ENCODE results near the gene CTSF.
"Not testable (repeated sequence)": the region's sequence is repeated elsewhere in the genome, so short reads cannot be mapped to it uniquely, and the experiment has no call there.

The CTSF gene

GRCh38 chr11:66589315-66589714, 20.9 kb upstream of the CTSF start:
- not testable (repeated sequence) for DNase-seq

GRCh38 chr11:66586136-66586535, 17.7 kb upstream of the CTSF start:
- DNase-seq = no peak

- not testable (repeated sequence) for DNase-seq
Measured at GRCh38 chr11:66585447-66585846, 17.0 kb upstream of the CTSF start.

GRCh38 chr11:66582565-66583147, 14.2 kb upstream of the CTSF start:
- not testable (repeated sequence) for DNase-seq

GRCh38 chr11:66581261-66581660, 12.9 kb upstream of the CTSF start:
- DNase-seq = no peak

GRCh38 chr11:66580803-66581202, 12.4 kb upstream of the CTSF start:
- no peak for DNase-seq

- DNase-seq = peak; percentile 83
Measured at GRCh38 chr11:66579017-66579606, 10.7 kb upstream of the CTSF start.

- no peak for DNase-seq
Measured at GRCh38 chr11:66570850-66571180, 2.4 kb upstream of the CTSF start.

- no peak for DNase-seq
Measured at GRCh38 chr11:66570079-66570849, 1.9 kb upstream of the CTSF start.

GRCh38 chr11:66569076-66569475, 670 bp upstream of the CTSF start:
- DNase-seq = no peak

- DNase-seq = no peak
Measured at GRCh38 chr11:66567787-66568123, 651 bp downstream of the CTSF start.

- no peak for DNase-seq
Measured at GRCh38 chr11:66566221-66566620, 2.2 kb downstream of the CTSF start.

GRCh38 chr11:66564984-66565383, 3.4 kb downstream of the CTSF start:
- no peak for DNase-seq

- no peak for DNase-seq
Measured at GRCh38 chr11:66564538-66564937, 3.9 kb downstream of the CTSF start.

GRCh38 chr11:66563832-66564231, 4.6 kb downstream of the CTSF start:
- DNase-seq = no peak

GRCh38 chr11:66562907-66563583, 5.4 kb downstream of the CTSF start:
- no peak for DNase-seq

- DNase-seq = no peak
Measured at GRCh38 chr11:66562275-66562674, 6.1 kb downstream of the CTSF start.

- no peak for DNase-seq
Measured at GRCh38 chr11:66561975-66562248, 6.5 kb downstream of the CTSF start.

- no peak for DNase-seq
Measured at GRCh38 chr11:66561178-66561974, 7.0 kb downstream of the CTSF start.

- no peak for DNase-seq
Measured at GRCh38 chr11:66559866-66560676, 8.3 kb downstream of the CTSF start.

- DNase-seq = no peak
Measured at GRCh38 chr11:66559142-66559865, 9.1 kb downstream of the CTSF start.

Data from femur (tissue), 1 donor.